Smooth muscle cell (in vitro differentiated cells): ENCODE data around the gene ANKRD50. TPM values are rescaled to one million over a fixed set of nuclear protein-coding genes. Genes with fewer than 3 reads are reported as not detected.

Experiments
- DNase-seq: peaks from one replicate; lab custom pipeline; 2025; ENCODE audit not compliant: unreplicated experiment; lab: John Stamatoyannopoulos, UW
- H2AFZ ChIP-seq: fragments of 200-600 bp; sonication (generic); 2 replicates; pipeline ENCODE4 v1.6.0; 2016; ENCODE audit warnings: antibody characterized with exemption, low read depth, mild to moderate bottlenecking
- H3F3A ChIP-seq: fragments of 200-600 bp; sonication (generic); 2 replicates; pipeline ENCODE4 v1.6.0; 2017; ENCODE audit warnings: antibody characterized with exemption, low read depth
- H3K27ac ChIP-seq: fragments of 200-600 bp; sonication (generic); 2 replicates; pipeline ENCODE4 v1.5.1; 2016; ENCODE audit warnings: low read depth, mild to moderate bottlenecking
- H3K27me3 ChIP-seq: fragments of 200-600 bp; sonication (generic); 2 replicates; pipeline ENCODE4 v1.6.1; 2016; ENCODE audit warnings: low read depth, mild to moderate bottlenecking
- H3K36me3 ChIP-seq: fragments of 200-600 bp; sonication (generic); 2 replicates; pipeline ENCODE4 v1.5.1; 2016; ENCODE audit warnings: low read depth
- H3K4me1 ChIP-seq: fragments of 200-600 bp; sonication (generic); 2 replicates; pipeline ENCODE4 v1.5.1; 2016; ENCODE audit warnings: low read depth
- H3K4me2 ChIP-seq: fragments of 200-600 bp; sonication (generic); 2 replicates; pipeline ENCODE4 v1.6.0; 2016; ENCODE audit warnings: mild to moderate bottlenecking
- H3K4me3 ChIP-seq: fragments of 200-600 bp; sonication (generic); 2 replicates; pipeline ENCODE4 v1.5.1; 2016; ENCODE audit warnings: mild to moderate bottlenecking
- H3K79me2 ChIP-seq: fragments of 200-600 bp; sonication (generic); 2 replicates; pipeline ENCODE4 v1.6.0; 2016; ENCODE audit warnings: low read depth, mild to moderate bottlenecking
- H3K9ac ChIP-seq: fragments of 200-600 bp; sonication (generic); 2 replicates; pipeline ENCODE4 v1.6.0; 2016; ENCODE audit warnings: low read depth
- H3K9me3 ChIP-seq: fragments of 200-600 bp; sonication (generic); replicated peaks from 2 replicates; pipeline ENCODE4 v1.5.1; 2016; ENCODE audit warnings: low read depth
- H4K20me1 ChIP-seq: fragments of 200-600 bp; sonication (generic); 2 replicates; pipeline ENCODE4 v1.6.0; 2016; ENCODE audit warnings: low read depth
- CTCF ChIP-seq: fragments of 200-600 bp; sonication (generic); IDR thresholded peaks from 2 replicates; pipeline ENCODE4 v1.5.1; 2017; ENCODE audit warnings: borderline replicate concordance, mild to moderate bottlenecking, antibody characterized with exemption; ENCODE audit not compliant: insufficient read depth, poor library complexity, severe bottlenecking
- WGBS: methylation state at CpG from one replicate; pipeline ENCODE4 v1.1.7; 2016; ENCODE audit warnings: low lambda C conversion rate; 5-methylcytosine and 5-hydroxymethylcytosine counted together
- polyA plus RNA-seq: library from polyadenylated mRNA; unstranded; fragments of >200 nt; fragmentation: Nextera tagmentation; extraction: Ambion mirVana; gene quantifications from 2 replicates; pipeline ENCODE4 v1.2.1, GENCODE V29; 2016
- total RNA-seq: library from RNA; depleted of rRNA; stranded (reverse); fragments of >200 nt; gene quantifications from 2 replicates; pipeline ENCODE4 v1.2.3, GENCODE V29; 2014

ANKRD50 gene
- total and polyA plus RNA-seq, 2 experiments from 2014 or later: 6.0 to 31.1 TPM

- H3K36me3 ChIP-seq: no peaks in the 10 kb centered on the region
- H3K27me3 ChIP-seq: no peaks in the 10 kb centered on the region
- H3K4me3 ChIP-seq: no peak overlapping the region
- no peak overlapping the region for H2AFZ ChIP-seq
- no peaks in the 10 kb centered on the region for H3F3A ChIP-seq
- no peaks in the 10 kb centered on the region for H4K20me1 ChIP-seq
- no peak overlapping the region for H3K9ac ChIP-seq
- no peak for TF ChIP-seq CTCF
- WGBS: 85% methylated on average over 4 of the region's 4 CpGs
- DNase-seq: no peak
- no peaks in the 10 kb centered on the region for H3K79me2 ChIP-seq
- H3K4me1 ChIP-seq: no peaks in the 10 kb centered on the region
- no peak overlapping the region for H3K27ac ChIP-seq
- H3K9me3 ChIP-seq: no peaks in the 10 kb centered on the region
- H3K4me2 ChIP-seq: no peak overlapping the region
Measured at GRCh38 chr4:124753941-124754581, 41.5 kb upstream of the ANKRD50 start.

GRCh38 chr4:124749421-124749820 lies 36.9 kb upstream of the ANKRD50 start:
- Histone ChIP-seq H3K4me1 (no peaks in the 10 kb centered on the region), H3K27ac (no peak overlapping the region), H3K9ac (no peak overlapping the region), H3K4me3 (no peak overlapping the region), H3K9me3 (no peaks in the 10 kb centered on the region), H3K79me2 (no peaks in the 10 kb centered on the region), H3F3A (no peaks in the 10 kb centered on the region), H3K27me3 (no peaks in the 10 kb centered on the region), H4K20me1 (no peaks in the 10 kb centered on the region), H3K36me3 (no peaks in the 10 kb centered on the region), H2AFZ (no peak overlapping the region), H3K4me2 (no peak overlapping the region)
- DNase-seq: no peak
- no peak for TF ChIP-seq CTCF
- 98% methylated on average over 2 of the region's 2 CpGs for WGBS

GRCh38 chr4:124748965-124749364 lies 36.4 kb upstream of the ANKRD50 start:
- no peak for DNase-seq
- Histone ChIP-seq H3K4me3 (no peak overlapping the region), H4K20me1 (no peaks in the 10 kb centered on the region), H3F3A (no peaks in the 10 kb centered on the region), H3K79me2 (no peaks in the 10 kb centered on the region), H3K9ac (no peak overlapping the region), H3K4me1 (no peaks in the 10 kb centered on the region), H3K4me2 (no peak overlapping the region), H2AFZ (no peak overlapping the region), H3K36me3 (no peaks in the 10 kb centered on the region), H3K27me3 (no peaks in the 10 kb centered on the region), H3K27ac (no peak overlapping the region), H3K9me3 (no peaks in the 10 kb centered on the region)
- 100% methylated on average over 1 of the region's 1 CpG for WGBS
- TF ChIP-seq CTCF: no peak
